HepG2 (cell line): ENCODE results near the gene IQGAP2.

Experiments used
- SIN3A ChIP-seq: IDR thresholded peaks from 2 replicates; pipeline ENCODE4 v1.6.1; 2011; ENCODE audit warnings: low read depth, mild to moderate bottlenecking, control low read depth, low read length, borderline replicate concordance
- SKI ChIP-seq: fragments of 450-650 bp; IDR thresholded peaks from one replicate; pipeline ENCODE4 v1.6.1; 2018; ENCODE audit warnings: mild to moderate bottlenecking; ENCODE audit not compliant: partially characterized antibody

- TF ChIP-seq SIN3A (no peak), SKI (no peak)
Measured at GRCh38 chr5:76446776-76447175, 43.7 kb downstream of the IQGAP2 start.
